ENCODE data around the gene KCNN3.

Gene KCNN3

GRCh38 chr1:154663471-154664060, 206.5 kb downstream of the KCNN3 start:
- Histone ChIP-seq H2AFZ (no peak overlapping the region), H3K36me3 (ENCODE audit: control insufficient read depth, insufficient read depth, low read length) (no peaks in the 10 kb centered on the region), H3K79me2 (no peaks in the 10 kb centered on the region), H3K4me3 (ENCODE audit: low read depth, low read length) (no peak overlapping the region), H3K9me3 (ENCODE audit: control insufficient read depth, low read length) (no peaks in the 10 kb centered on the region), H3K4me1 (no peaks in the 10 kb centered on the region), H3K27me3 (ENCODE audit: control insufficient read depth, insufficient read depth, low read length) (no peaks in the 10 kb centered on the region), H3K4me2 (ENCODE audit: low read length) (no peak overlapping the region), H3K27ac (no peak overlapping the region), H3K9ac (no peak overlapping the region)
- TF ChIP-seq CTCF (IDR thresholded peaks at IDR 0.05) = no peak

- Histone ChIP-seq H3K4me3 (ENCODE audit: low read depth, low read length) (no peak overlapping the region), H3K9ac (no peak overlapping the region), H3K4me2 (ENCODE audit: low read length) (no peak overlapping the region), H3K27me3 (ENCODE audit: control insufficient read depth, insufficient read depth, low read length) (no peaks in the 10 kb centered on the region), H2AFZ (no peak overlapping the region), H3K27ac (no peak overlapping the region), H3K36me3 (ENCODE audit: control insufficient read depth, insufficient read depth, low read length) (no peaks in the 10 kb centered on the region), H3K79me2 (no peaks in the 10 kb centered on the region), H3K9me3 (ENCODE audit: control insufficient read depth, low read length) (no peaks in the 10 kb centered on the region), H3K4me1 (no peaks in the 10 kb centered on the region)
- TF ChIP-seq CTCF (IDR thresholded peaks at IDR 0.05) = no peak
These were observed 209.0 kb downstream of the KCNN3 start for GRCh38 chr1:154661110-154661509.

GRCh38 chr1:154659823-154660592, 210.1 kb downstream of the KCNN3 start:
- Histone ChIP-seq H3K9me3 (ENCODE audit: control insufficient read depth, low read length) (no peaks in the 10 kb centered on the region), H2AFZ (no peak overlapping the region)

GRCh38 chr1:154657556-154657955, 212.5 kb downstream of the KCNN3 start:
- H3K27ac ChIP-seq = no peak overlapping the region
- H3K4me1 ChIP-seq = no peaks in the 10 kb centered on the region
- H3K27me3 ChIP-seq (ENCODE audit: control insufficient read depth, insufficient read depth, low read length) = no peaks in the 10 kb centered on the region
- H3K9ac ChIP-seq = no peak overlapping the region
- H3K9me3 ChIP-seq (ENCODE audit: control insufficient read depth, low read length) = no peaks in the 10 kb centered on the region
- no peaks in the 10 kb centered on the region for H3K36me3 ChIP-seq (ENCODE audit: control insufficient read depth, insufficient read depth, low read length)
- no peak for TF ChIP-seq CTCF (IDR thresholded peaks at IDR 0.05)
- H3K4me2 ChIP-seq (ENCODE audit: low read length) = no peak overlapping the region
- no peak overlapping the region for H2AFZ ChIP-seq
- no peak overlapping the region for H3K4me3 ChIP-seq (ENCODE audit: low read depth, low read length)
- no peaks in the 10 kb centered on the region for H3K79me2 ChIP-seq

More at GRCh38 chr1:154659823-154660592, 210.1 kb downstream of the KCNN3 start:
- Histone ChIP-seq H3K36me3 (ENCODE audit: control insufficient read depth, insufficient read depth, low read length) (no peaks in the 10 kb centered on the region), H3K27me3 (ENCODE audit: control insufficient read depth, insufficient read depth, low read length) (no peaks in the 10 kb centered on the region), H3K9ac (no peak overlapping the region), H3K4me3 (ENCODE audit: low read depth, low read length) (no peak overlapping the region), H3K79me2 (no peaks in the 10 kb centered on the region), H3K4me1 (no peaks in the 10 kb centered on the region), H3K4me2 (ENCODE audit: low read length) (no peak overlapping the region), H3K27ac (no peak overlapping the region)
- TF ChIP-seq CTCF (IDR thresholded peaks at IDR 0.05) = no peak
